ENCODE measurements around the gene CCDC88B. TPM values are rescaled to one million over a fixed set of nuclear protein-coding genes. Genes with fewer than 3 reads are reported as not detected.
"Not testable (repeated sequence)": the region's sequence is repeated elsewhere in the genome, so short reads cannot be mapped to it uniquely, and the experiment has no call there.

CCDC88B gene
- total RNA-seq, 1 experiment from 2014 or later, result 11.2 TPM

GRCh38 chr11:64323373-64323772 lies 16.6 kb upstream of the CCDC88B start:
- no peak overlapping the region for H3K56ac ChIP-seq (ENCODE audit: insufficient read length, low read depth, low read length)
- H3K27ac ChIP-seq (ENCODE audit: insufficient read length, low read depth, low read length), result no peak overlapping the region
- H2BK12ac ChIP-seq (ENCODE audit: insufficient read length, low read depth, low read length), result no peak overlapping the region
- no peaks in the 10 kb centered on the region for H3K9me3 ChIP-seq (ENCODE audit: control insufficient read depth, low read depth, low read length)
- no peak overlapping the region for H3K18ac ChIP-seq (ENCODE audit: insufficient read length, low read depth, low read length)
- no peaks in the 10 kb centered on the region for H3K79me2 ChIP-seq (ENCODE audit: insufficient read depth, low read length)
- no peak overlapping the region for H4K5ac ChIP-seq (ENCODE audit: insufficient read length, low read depth, low read length)
- H3K4me2 ChIP-seq (ENCODE audit: insufficient read depth, insufficient read length, low read length), result no peak overlapping the region
- no peaks in the 10 kb centered on the region for H3K79me1 ChIP-seq (ENCODE audit: insufficient read depth, low read depth, low read length, poor library complexity, severe bottlenecking)
- no peaks in the 10 kb centered on the region for H3K27me3 Mint-ChIP-seq (ENCODE audit: low read depth)
- H3T11ph ChIP-seq (ENCODE audit: low read length), result no peak overlapping the region
- no peak overlapping the region for H2AK5ac ChIP-seq (ENCODE audit: insufficient read length, low read length)
- no peak overlapping the region for H3K9ac ChIP-seq (ENCODE audit: extremely low read depth, insufficient read length, low read length)
- peak overlapping the region; percentile 41; the same call in 1 of the 2 replicates for H3K14ac ChIP-seq (ENCODE audit: insufficient read depth, low read length)
- H3K4me1 ChIP-seq (ENCODE audit: insufficient read depth, low read length), result no peaks in the 10 kb centered on the region; the same call in 1 of the 2 replicates
- H3K4me3 Mint-ChIP-seq, result no peak overlapping the region
- H2BK15ac ChIP-seq (ENCODE audit: low read depth, low read length), result no peak overlapping the region
- no peak overlapping the region for H4K91ac ChIP-seq (ENCODE audit: insufficient read length, low read depth, low read length)
- no peak overlapping the region for H3K4ac ChIP-seq (ENCODE audit: low read depth, low read length)
- H3K4me1 Mint-ChIP-seq, result peaks cover 21 to 28% of the 10 kb centered on the region in 2 experiments
- no peak overlapping the region for H2BK5ac ChIP-seq (ENCODE audit: insufficient read length, low read length)
- H4K20me1 ChIP-seq (ENCODE audit: control insufficient read depth, insufficient read depth, insufficient read length), result peaks cover 2% of the 10 kb centered on the region
- no peaks in the 10 kb centered on the region for H3K27me3 ChIP-seq (ENCODE audit: insufficient read depth, low read length)
- H3K27ac Mint-ChIP-seq, result peak overlapping the region; percentile 84 to 94 (median 90); a peak in 4 of 7 replicates
- no peak overlapping the region for H2BK20ac ChIP-seq (ENCODE audit: low read depth, low read length, poor library complexity, severe bottlenecking)
- no peak overlapping the region for H2BK120ac ChIP-seq (ENCODE audit: low read depth, low read length, poor library complexity, severe bottlenecking)
- H2AFZ ChIP-seq (ENCODE audit: low read length), result no peak overlapping the region
- no peak overlapping the region for H4K8ac ChIP-seq (replicated peaks; ENCODE audit: insufficient read length, low read depth, low read length)
- WGBS (ENCODE audit: extremely low coverage, insufficient read length, low lambda C conversion rate), result no CpG with 5 or more reads among the region's 5 CpGs
- H3K36me3 Mint-ChIP-seq (ENCODE audit: insufficient read depth in 1 of 3, low read depth in 3 of 3), result peaks cover 9 to 22% (median 19%) of the 10 kb centered on the region in 3 experiments; a peak in 6 of 7 replicates
- no peak for DNase-seq
- no peak for TF ChIP-seq CTCF (conservative IDR thresholded peaks at IDR 0.05)
- no peaks in the 10 kb centered on the region for H3K9me3 Mint-ChIP-seq
- no peak overlapping the region for H3K23ac ChIP-seq (ENCODE audit: insufficient read length, low read depth, low read length)
- H3K23me2 ChIP-seq (ENCODE audit: insufficient read length, low read depth, low read length, poor library complexity, severe bottlenecking), result no peaks in the 10 kb centered on the region

- DNase-seq; H3K23ac ChIP-seq (ENCODE audit: insufficient read length, low read depth, low read length); H2BK5ac ChIP-seq (ENCODE audit: insufficient read length, low read length); H3K14ac ChIP-seq (ENCODE audit: insufficient read depth, low read length); H4K5ac ChIP-seq (ENCODE audit: insufficient read length, low read depth, low read length); H3K79me1 ChIP-seq (ENCODE audit: insufficient read depth, low read depth, low read length, poor library complexity, severe bottlenecking); H3K4ac ChIP-seq (ENCODE audit: low read depth, low read length); H3K9me3 Mint-ChIP-seq; H3K18ac ChIP-seq (ENCODE audit: insufficient read length, low read depth, low read length); H3K56ac ChIP-seq (ENCODE audit: insufficient read length, low read depth, low read length); H3T11ph ChIP-seq (ENCODE audit: low read length); H3K27ac ChIP-seq (ENCODE audit: insufficient read length, low read depth, low read length); H2AK5ac ChIP-seq (ENCODE audit: insufficient read length, low read length); H2BK15ac ChIP-seq (ENCODE audit: low read depth, low read length); H4K20me1 ChIP-seq (ENCODE audit: control insufficient read depth, insufficient read depth, insufficient read length); H2BK12ac ChIP-seq (ENCODE audit: insufficient read length, low read depth, low read length); H3K23me2 ChIP-seq (ENCODE audit: insufficient read length, low read depth, low read length, poor library complexity, severe bottlenecking); H3K4me2 ChIP-seq (ENCODE audit: insufficient read depth, insufficient read length, low read length); H3K9ac ChIP-seq (ENCODE audit: extremely low read depth, insufficient read length, low read length); H2BK20ac ChIP-seq (ENCODE audit: low read depth, low read length, poor library complexity, severe bottlenecking); H3K4me1 ChIP-seq (ENCODE audit: insufficient read depth, low read length); H4K91ac ChIP-seq (ENCODE audit: insufficient read length, low read depth, low read length); H3K27me3 Mint-ChIP-seq (ENCODE audit: low read depth); H2AFZ ChIP-seq (ENCODE audit: low read length); H4K8ac ChIP-seq (replicated peaks; ENCODE audit: insufficient read length, low read depth, low read length); H3K79me2 ChIP-seq (ENCODE audit: insufficient read depth, low read length); H3K9me3 ChIP-seq (ENCODE audit: control insufficient read depth, low read depth, low read length); H3K4me3 Mint-ChIP-seq; H3K27me3 ChIP-seq (ENCODE audit: insufficient read depth, low read length); H2BK120ac ChIP-seq (ENCODE audit: low read depth, low read length, poor library complexity, severe bottlenecking): not testable (repeated sequence)
- peak overlapping the region; percentile 45 to 94 (median 90); a peak in 4 of 7 replicates for H3K27ac Mint-ChIP-seq
- peaks cover 9 to 22% (median 19%) of the 10 kb centered on the region in 3 experiments; a peak in 6 of 7 replicates for H3K36me3 Mint-ChIP-seq (ENCODE audit: insufficient read depth in 1 of 3, low read depth in 3 of 3)
- no CpG with 5 or more reads among the region's 4 CpGs for WGBS (ENCODE audit: extremely low coverage, insufficient read length, low lambda C conversion rate)
- H3K4me1 Mint-ChIP-seq, result peaks cover 19 to 26% of the 10 kb centered on the region in 2 experiments
Observed at GRCh38 chr11:64323984-64324383, 16.0 kb upstream of the CCDC88B start.

All from H9 (cell line).